Fibroblast of lung (primary cell): Measurements from ENCODE around the gene SMC2.

Experiments used
- EZH2 ChIP-seq: IDR thresholded peaks from 2 replicates; pipeline ENCODE4 v1.5.1; 2012; ENCODE audit warnings: low read length, control low read depth, mild to moderate bottlenecking; ENCODE audit errors: missing control alignments
- TF ChIP-seq, protein P1 (sequence below), 2 donors: IDR thresholded peaks in 1 of 2; conservative IDR thresholded peaks in 1 of 2; 1 replicate in 1 of 2; 2 replicates in 1 of 2; pipeline ENCODE4 v1.5.1; 2011 to 2012; ENCODE audit warnings: low read length in 2 of 2, control low read depth in 1 of 2, inconsistent platforms in 1 of 2, low read depth in 1 of 2, mild to moderate bottlenecking in 1 of 2

DNA sequence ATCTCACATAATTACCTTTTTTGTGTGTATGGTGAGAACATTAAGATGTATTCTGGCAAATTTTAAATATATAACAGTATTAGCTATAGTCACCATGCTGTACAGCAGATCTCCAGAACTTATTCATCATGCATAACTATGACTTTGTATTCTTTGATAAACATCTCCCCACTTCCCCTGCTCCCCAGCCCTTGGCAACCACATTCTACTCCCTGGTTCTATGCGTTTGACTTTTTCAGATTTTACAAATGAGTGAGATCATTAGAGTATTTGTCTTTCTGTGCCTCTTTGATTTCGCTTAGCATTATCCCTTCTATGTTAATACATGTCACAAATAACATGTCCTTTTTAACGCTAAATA, 49.4 kb downstream of the SMC2 start:
- TF ChIP-seq, protein P1, sequence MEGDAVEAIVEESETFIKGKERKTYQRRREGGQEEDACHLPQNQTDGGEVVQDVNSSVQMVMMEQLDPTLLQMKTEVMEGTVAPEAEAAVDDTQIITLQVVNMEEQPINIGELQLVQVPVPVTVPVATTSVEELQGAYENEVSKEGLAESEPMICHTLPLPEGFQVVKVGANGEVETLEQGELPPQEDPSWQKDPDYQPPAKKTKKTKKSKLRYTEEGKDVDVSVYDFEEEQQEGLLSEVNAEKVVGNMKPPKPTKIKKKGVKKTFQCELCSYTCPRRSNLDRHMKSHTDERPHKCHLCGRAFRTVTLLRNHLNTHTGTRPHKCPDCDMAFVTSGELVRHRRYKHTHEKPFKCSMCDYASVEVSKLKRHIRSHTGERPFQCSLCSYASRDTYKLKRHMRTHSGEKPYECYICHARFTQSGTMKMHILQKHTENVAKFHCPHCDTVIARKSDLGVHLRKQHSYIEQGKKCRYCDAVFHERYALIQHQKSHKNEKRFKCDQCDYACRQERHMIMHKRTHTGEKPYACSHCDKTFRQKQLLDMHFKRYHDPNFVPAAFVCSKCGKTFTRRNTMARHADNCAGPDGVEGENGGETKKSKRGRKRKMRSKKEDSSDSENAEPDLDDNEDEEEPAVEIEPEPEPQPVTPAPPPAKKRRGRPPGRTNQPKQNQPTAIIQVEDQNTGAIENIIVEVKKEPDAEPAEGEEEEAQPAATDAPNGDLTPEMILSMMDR (conservative IDR thresholded peaks at IDR 0.05 in 1 of 2, IDR thresholded peaks at IDR 0.05 in 1 of 2; ENCODE audit: low read depth in 1 of 2, low read length in 2 of 2), result no peak
- no peak for TF ChIP-seq EZH2
